Adipocyte (in vitro differentiated cells): Measurements from ENCODE around the gene MLH3.

ENCODE experiments used
- DNase-seq: peaks from one replicate; pipeline ENCODE4 v3.0.0-alpha.2; 2015; ENCODE audit warnings: low read depth
- H3K27me3 ChIP-seq: replicated peaks from 2 replicates; pipeline ENCODE4 v1.7.0; 2013; ENCODE audit warnings: mild to moderate bottlenecking, low read length, moderate library complexity; ENCODE audit not compliant: control insufficient read depth, insufficient read depth
- H3K36me3 ChIP-seq: 2 replicates; pipeline ENCODE4 v1.7.0; 2013; ENCODE audit warnings: low read length, mild to moderate bottlenecking, moderate library complexity; ENCODE audit not compliant: control insufficient read depth, insufficient read depth, severe bottlenecking
- H3K4me1 ChIP-seq: 2 replicates; pipeline ENCODE4 v1.7.0; 2013; ENCODE audit warnings: mild to moderate bottlenecking, low read length, moderate library complexity; ENCODE audit not compliant: control insufficient read depth, insufficient read depth
- H3K4me3 ChIP-seq: 2 replicates; pipeline ENCODE4 v1.7.0; 2013; ENCODE audit warnings: mild to moderate bottlenecking, low read length, moderate library complexity
- H3K9ac ChIP-seq: 2 replicates; pipeline ENCODE4 v1.7.0; 2013; ENCODE audit warnings: mild to moderate bottlenecking, low read length, moderate library complexity
- H3K9me3 ChIP-seq: 2 replicates; pipeline ENCODE4 v1.7.0; 2013; ENCODE audit warnings: mild to moderate bottlenecking, low read length, moderate library complexity; ENCODE audit not compliant: control insufficient read depth

The MLH3 gene

GRCh38 chr14:74976264-74977113, 74.8 kb downstream of the MLH3 start:
- Histone ChIP-seq H3K27me3 (no peaks in the 10 kb centered on the region), H3K9ac (no peak overlapping the region), H3K4me3 (no peak overlapping the region), H3K36me3 (no peaks in the 10 kb centered on the region), H3K4me1 (peaks cover 27% of the 10 kb centered on the region), H3K9me3 (no peaks in the 10 kb centered on the region)
- no peak for DNase-seq

DNA sequence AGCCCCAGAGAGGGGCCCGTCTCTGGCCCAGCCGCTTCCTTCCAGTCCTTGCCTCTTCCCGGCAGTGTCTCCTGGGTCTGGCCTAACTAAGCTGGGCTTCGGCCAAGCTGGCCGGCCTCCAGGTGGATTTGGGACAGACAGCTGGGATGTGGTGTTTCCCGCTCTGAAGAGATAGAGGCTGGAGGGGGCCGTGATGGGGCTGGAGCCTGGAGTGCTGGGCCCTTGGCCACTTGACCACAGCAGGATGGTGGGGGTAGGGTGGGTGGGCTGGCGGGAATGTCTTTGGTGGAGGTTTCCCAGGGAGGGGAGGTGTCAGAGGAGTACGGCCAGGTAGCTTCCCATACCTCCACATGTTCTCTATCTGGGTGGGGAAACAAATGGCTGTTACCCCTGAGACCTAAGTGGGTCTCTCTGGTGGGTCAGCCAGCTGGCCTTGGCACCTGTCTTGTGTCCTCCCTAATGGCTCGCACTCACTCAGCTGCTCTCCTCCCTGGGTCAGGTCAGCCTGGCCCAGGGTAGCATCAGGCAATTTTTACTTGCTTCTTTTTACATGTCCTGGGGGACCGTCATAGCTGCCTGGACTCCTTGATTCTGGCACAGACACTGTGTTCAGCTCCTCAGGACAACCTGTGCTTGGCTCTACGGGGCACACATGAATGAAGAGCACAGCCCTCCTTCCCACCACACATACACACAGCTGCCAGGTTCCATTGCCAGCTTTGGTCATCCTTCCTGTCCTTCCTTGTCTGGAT, 76.0 kb downstream of the MLH3 start:
- no peaks in the 10 kb centered on the region for H3K9me3 ChIP-seq
- no peak for DNase-seq
- no peak overlapping the region for H3K4me3 ChIP-seq
- H3K27me3 ChIP-seq = no peaks in the 10 kb centered on the region
- H3K36me3 ChIP-seq = no peaks in the 10 kb centered on the region
- no peak overlapping the region for H3K9ac ChIP-seq
- peaks cover 21% of the 10 kb centered on the region for H3K4me1 ChIP-seq

GRCh38 chr14:74974364-74975058, 76.8 kb downstream of the MLH3 start:
- DNase-seq = no peak
- Histone ChIP-seq H3K36me3 (no peaks in the 10 kb centered on the region), H3K4me1 (peaks cover 17% of the 10 kb centered on the region), H3K4me3 (no peak overlapping the region), H3K27me3 (no peaks in the 10 kb centered on the region), H3K9me3 (no peaks in the 10 kb centered on the region), H3K9ac (no peak overlapping the region)

GRCh38 chr14:74973905-74974363, 77.3 kb downstream of the MLH3 start:
- H3K36me3 ChIP-seq = no peaks in the 10 kb centered on the region
- DNase-seq = no peak
- H3K4me3 ChIP-seq = no peak overlapping the region
- no peaks in the 10 kb centered on the region for H3K9me3 ChIP-seq
- H3K27me3 ChIP-seq = no peaks in the 10 kb centered on the region
- peaks cover 11% of the 10 kb centered on the region for H3K4me1 ChIP-seq
- no peak overlapping the region for H3K9ac ChIP-seq

DNA sequence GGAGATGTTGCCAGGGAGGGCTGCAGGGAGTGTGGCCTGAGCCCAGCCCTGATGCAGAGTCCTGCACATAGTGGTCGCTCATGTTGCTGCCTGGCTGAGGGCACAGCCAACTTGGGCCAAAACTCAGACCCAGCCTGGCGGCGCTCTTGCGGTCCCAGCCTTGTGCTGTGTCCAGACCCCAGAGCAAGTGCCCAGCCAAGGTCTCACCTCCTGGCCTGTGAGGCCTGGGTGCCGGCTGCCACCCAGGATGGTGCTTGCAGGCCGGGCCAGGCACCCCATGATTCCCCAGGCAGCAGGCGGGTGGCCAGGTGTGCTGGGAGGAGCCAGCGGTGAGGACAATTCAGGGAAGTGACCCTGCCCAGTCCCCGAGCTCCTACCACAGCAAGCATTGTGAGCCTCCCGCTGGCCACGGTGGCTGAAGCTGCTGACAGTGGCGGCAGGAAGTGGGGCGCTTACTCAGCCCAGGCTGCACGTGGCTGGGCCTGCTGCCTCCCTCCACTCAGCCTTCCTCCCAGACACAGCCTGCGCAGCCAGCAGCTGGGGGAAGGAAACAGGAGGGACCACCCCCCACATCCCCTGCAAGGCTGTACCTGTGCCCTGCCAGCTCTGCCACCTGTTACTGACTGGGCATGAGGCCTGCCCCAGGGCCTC, 78.1 kb downstream of the MLH3 start:
- Histone ChIP-seq H3K9me3 (no peaks in the 10 kb centered on the region), H3K36me3 (no peaks in the 10 kb centered on the region), H3K4me3 (no peak overlapping the region), H3K27me3 (no peaks in the 10 kb centered on the region), H3K9ac (no peak overlapping the region), H3K4me1 (peaks cover 11% of the 10 kb centered on the region)
- no peak for DNase-seq

GRCh38 chr14:74968811-74969210, 82.5 kb downstream of the MLH3 start:
- Histone ChIP-seq H3K9ac (no peak overlapping the region), H3K9me3 (no peaks in the 10 kb centered on the region), H3K4me3 (no peak overlapping the region), H3K4me1 (peaks cover 7% of the 10 kb centered on the region), H3K36me3 (no peaks in the 10 kb centered on the region), H3K27me3 (no peaks in the 10 kb centered on the region)
- no peak for DNase-seq

GRCh38 chr14:74965486-74966153, 85.6 kb downstream of the MLH3 start:
- Histone ChIP-seq H3K9me3 (no peaks in the 10 kb centered on the region), H3K4me3 (no peak overlapping the region), H3K4me1 (peaks cover 17% of the 10 kb centered on the region), H3K27me3 (no peaks in the 10 kb centered on the region), H3K36me3 (no peaks in the 10 kb centered on the region), H3K9ac (no peak overlapping the region)
- DNase-seq = no peak

DNA sequence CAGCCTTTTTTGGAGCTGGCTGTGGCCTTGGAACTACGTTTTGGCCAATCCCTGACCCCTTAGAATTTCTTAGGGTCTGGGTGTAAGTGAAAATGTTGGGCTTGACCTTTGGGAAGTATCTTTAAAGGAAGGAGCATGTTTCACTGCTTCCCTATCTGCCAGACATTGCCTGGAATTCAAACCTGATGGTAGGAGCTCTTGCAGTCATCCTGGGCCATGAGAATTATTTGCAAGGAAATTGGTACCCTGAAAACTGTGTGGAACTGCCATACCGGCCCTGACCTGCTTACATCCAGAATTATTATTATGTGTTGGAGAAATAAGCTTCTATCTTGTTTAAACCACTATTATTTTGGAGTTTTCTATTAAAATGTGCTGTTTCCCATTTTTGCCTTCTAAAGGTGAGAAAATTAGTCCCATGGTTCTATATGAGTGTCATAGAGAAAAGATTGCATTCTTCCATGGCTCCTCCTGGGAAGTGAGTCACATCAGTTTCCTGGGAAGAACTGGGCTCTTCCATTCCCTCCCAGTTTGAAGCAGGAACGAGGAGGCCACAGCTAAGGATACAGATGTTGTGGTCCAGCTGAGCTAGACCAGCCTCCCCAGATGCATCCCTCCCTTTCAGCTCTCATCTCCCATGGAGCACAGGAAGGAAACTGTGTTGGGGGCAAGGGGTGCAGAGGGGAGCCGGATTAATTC, 86.3 kb downstream of the MLH3 start:
- no peak overlapping the region for H3K4me3 ChIP-seq
- no peak overlapping the region for H3K9ac ChIP-seq
- peaks cover 17% of the 10 kb centered on the region for H3K4me1 ChIP-seq
- no peak for DNase-seq
- H3K36me3 ChIP-seq = no peaks in the 10 kb centered on the region
- no peaks in the 10 kb centered on the region for H3K9me3 ChIP-seq
- H3K27me3 ChIP-seq = no peaks in the 10 kb centered on the region
